Effector memory CD4-positive, alpha-beta T cell (primary cell): Measurements from ENCODE around the gene TEX48.

ENCODE experiments used
- DNase-seq, 3 donors: peaks; one replicate each; pipeline ENCODE4 v3.0.0-alpha.2; 2020
- H3K27ac ChIP-seq: 2 replicates; pipeline ENCODE4 v1.7.0; 2013; ENCODE audit warnings: mild to moderate bottlenecking, low read length, moderate library complexity; ENCODE audit not compliant: insufficient read depth, poor library complexity, severe bottlenecking
- H3K27me3 ChIP-seq: replicated peaks from 2 replicates; pipeline ENCODE4 v1.7.0; 2013; ENCODE audit warnings: mild to moderate bottlenecking, low read length; ENCODE audit not compliant: insufficient read depth, control insufficient read depth, poor library complexity, severe bottlenecking
- H3K36me3 ChIP-seq: 2 replicates; pipeline ENCODE4 v1.7.0; 2013; ENCODE audit warnings: mild to moderate bottlenecking, low read length, moderate library complexity; ENCODE audit not compliant: control insufficient read depth, insufficient read depth
- H3K4me1 ChIP-seq: 2 replicates; pipeline ENCODE4 v1.7.0; 2013; ENCODE audit warnings: low read length, mild to moderate bottlenecking; ENCODE audit not compliant: control insufficient read depth, insufficient read depth, poor library complexity, severe bottlenecking
- H3K4me3 ChIP-seq: 2 replicates; pipeline ENCODE4 v1.7.0; 2013; ENCODE audit warnings: low read length, low read depth, mild to moderate bottlenecking; ENCODE audit not compliant: insufficient read depth, poor library complexity, severe bottlenecking
- H3K9me3 ChIP-seq: 2 replicates; pipeline ENCODE4 v1.7.0; 2013; ENCODE audit warnings: mild to moderate bottlenecking, low read length, moderate library complexity; ENCODE audit not compliant: control insufficient read depth

TEX48 gene

DNA sequence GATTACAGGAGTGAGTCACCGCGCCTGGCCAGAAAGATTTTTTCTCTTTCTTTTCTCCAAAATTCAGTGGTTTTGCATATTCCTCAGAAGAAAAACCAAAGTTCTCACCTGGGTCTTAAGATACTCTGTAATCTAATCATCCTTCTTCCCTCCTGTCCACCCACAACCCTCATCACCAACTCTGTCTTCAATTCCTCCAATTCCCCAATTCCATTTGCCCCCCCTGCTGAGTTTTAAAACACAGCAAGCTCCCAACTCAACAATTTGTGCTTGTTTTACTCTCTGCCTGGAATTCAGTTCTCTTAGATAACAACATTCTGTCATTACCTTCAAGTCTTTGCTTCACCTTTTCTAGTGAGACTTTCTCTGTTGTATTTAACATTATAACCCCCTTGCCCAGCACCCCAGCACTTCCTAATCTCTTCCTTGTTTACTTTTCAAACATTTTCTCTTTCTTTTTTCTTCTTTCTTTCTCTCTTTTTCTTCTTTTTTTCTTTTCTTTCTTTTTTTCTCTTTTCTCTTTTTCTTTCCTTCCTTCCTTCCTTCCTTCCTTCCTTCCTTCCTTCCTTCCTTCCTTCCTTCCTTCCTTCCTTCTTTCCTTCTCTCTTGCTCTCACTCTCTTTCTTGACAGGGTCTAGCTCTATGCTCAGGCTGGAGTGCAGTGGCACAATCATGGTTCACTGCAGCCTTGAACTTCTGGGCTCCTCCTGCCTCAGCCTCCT, 7.8 kb downstream of the TEX48 start:
- H3K27ac ChIP-seq = no peak overlapping the region
- H3K9me3 ChIP-seq = no peaks in the 10 kb centered on the region
- no peak for DNase-seq
- H3K27me3 ChIP-seq = no peaks in the 10 kb centered on the region
- H3K4me1 ChIP-seq = no peaks in the 10 kb centered on the region
- no peak overlapping the region for H3K4me3 ChIP-seq
- H3K36me3 ChIP-seq = no peaks in the 10 kb centered on the region

DNA sequence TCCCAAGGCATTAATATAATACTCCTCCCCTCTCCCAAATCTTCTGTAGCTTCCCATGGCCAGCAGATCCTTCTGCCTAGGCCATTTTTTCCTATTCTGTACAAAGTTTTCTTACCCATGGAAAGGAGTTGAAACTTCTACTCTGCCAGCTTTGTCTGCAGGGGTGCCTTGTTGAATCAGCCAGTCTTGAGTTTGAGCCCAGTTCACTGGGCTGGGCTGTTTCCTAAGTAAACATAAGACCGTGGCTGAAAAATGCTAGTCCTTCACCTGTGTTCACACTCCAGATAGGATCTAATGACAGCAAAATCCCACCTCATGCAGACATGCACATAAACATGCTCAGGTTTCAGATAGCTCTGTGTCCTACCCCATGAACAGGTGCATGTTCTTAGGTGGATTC, 10.4 kb downstream of the TEX48 start:
- H3K36me3 ChIP-seq = no peaks in the 10 kb centered on the region
- no peaks in the 10 kb centered on the region for H3K4me1 ChIP-seq
- H3K27me3 ChIP-seq = no peaks in the 10 kb centered on the region

DNA sequence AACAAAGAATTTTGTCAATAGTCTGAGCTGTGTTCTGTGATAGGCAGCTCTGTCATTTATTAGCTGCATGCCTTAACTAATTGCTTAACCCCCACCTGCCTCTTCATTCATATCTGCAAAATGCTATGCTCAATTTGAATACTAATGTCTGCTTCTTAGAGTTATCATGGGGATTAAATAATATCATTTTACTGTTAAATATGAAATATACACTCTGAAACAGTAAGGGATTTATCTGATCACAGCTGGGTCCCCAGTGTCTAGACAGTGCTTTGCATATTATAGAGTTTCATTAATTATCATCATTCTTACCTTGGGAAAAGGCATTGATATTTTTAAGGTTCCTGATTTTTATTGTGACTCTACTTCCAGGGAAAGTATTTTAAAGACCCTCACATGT, 12.0 kb downstream of the TEX48 start:
- no peaks in the 10 kb centered on the region for H3K27me3 ChIP-seq
- no peaks in the 10 kb centered on the region for H3K4me1 ChIP-seq
- H3K27ac ChIP-seq = no peak overlapping the region
- no peaks in the 10 kb centered on the region for H3K9me3 ChIP-seq
- H3K4me3 ChIP-seq = no peak overlapping the region
- DNase-seq = no peak
- no peaks in the 10 kb centered on the region for H3K36me3 ChIP-seq

More for the DNA sequence above, 10.4 kb downstream of the TEX48 start:
- no peaks in the 10 kb centered on the region for H3K9me3 ChIP-seq
- no peak for DNase-seq
- no peak overlapping the region for H3K4me3 ChIP-seq
- H3K27ac ChIP-seq = no peak overlapping the region

DNA sequence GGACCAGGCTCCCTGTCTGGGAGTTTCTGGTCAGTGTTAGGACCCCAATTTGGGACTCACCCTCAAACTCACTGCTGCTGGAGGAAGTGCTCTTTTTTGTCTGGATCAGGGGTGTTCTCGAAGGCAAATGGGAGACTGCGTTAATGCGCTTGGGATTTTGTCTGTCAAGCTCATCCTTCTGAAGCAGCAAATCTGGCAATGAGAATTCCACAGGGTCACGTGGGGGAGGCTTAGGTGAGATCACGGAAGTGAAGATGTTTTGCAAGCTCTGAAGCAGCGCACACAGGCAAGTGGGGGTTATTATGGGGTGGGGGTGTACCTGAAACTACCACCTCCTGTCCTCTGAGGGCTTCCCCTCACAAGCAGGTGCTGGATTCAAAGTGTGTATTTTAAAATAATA, 13.8 kb downstream of the TEX48 start:
- H3K27me3 ChIP-seq = no peaks in the 10 kb centered on the region
- no peak for DNase-seq
- H3K9me3 ChIP-seq = no peaks in the 10 kb centered on the region
- no peak overlapping the region for H3K4me3 ChIP-seq
- no peaks in the 10 kb centered on the region for H3K36me3 ChIP-seq
- H3K4me1 ChIP-seq = no peaks in the 10 kb centered on the region
- no peak overlapping the region for H3K27ac ChIP-seq

DNA sequence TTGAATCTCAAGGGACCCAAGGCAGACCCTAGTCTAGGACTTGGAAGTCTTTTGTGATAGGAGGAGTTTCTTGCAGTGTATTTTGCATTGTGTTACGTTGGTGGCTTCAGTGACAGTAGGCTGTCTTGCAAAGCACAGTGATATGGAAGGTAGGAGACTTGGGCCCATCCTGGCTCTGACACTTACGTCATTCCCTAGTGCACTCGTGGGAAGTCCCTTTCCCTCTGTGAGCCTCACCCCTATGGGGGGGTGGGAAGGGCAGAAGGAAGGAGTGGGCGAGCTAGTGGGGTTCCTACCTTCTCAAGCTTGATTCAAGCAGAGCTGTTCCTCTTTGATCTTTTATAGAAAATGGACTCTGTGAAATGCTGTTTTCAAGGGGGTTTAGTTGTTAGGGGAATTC, 15.1 kb downstream of the TEX48 start:
- Histone ChIP-seq H3K4me3 (no peak overlapping the region), H3K27ac (no peak overlapping the region), H3K27me3 (no peaks in the 10 kb centered on the region), H3K4me1 (no peaks in the 10 kb centered on the region), H3K9me3 (no peaks in the 10 kb centered on the region), H3K36me3 (no peaks in the 10 kb centered on the region)
- no peak for DNase-seq

DNA sequence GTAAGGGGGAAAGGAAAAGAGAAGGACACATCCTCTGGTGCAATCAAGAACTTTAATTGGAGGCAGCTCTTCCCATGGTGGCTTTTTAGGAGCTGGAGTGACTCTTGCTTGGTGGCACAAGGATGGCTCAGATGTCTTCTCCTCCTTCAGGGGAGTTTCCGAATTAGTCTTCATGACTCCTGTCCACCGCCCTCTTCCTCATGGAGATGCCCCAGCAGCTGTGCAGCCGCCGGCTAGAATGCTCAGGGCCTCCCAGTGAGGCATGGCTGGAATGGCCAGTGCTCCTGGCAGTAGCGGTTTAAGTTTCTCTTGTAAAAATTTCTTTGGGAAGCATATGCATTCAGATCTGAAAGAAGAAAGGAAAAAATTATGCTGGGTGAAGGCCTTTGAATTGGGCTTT, 15.6 kb downstream of the TEX48 start:
- Histone ChIP-seq H3K4me1 (no peaks in the 10 kb centered on the region), H3K27ac (no peak overlapping the region), H3K4me3 (no peak overlapping the region), H3K36me3 (no peaks in the 10 kb centered on the region), H3K27me3 (no peaks in the 10 kb centered on the region), H3K9me3 (no peaks in the 10 kb centered on the region)
- no peak for DNase-seq

DNA sequence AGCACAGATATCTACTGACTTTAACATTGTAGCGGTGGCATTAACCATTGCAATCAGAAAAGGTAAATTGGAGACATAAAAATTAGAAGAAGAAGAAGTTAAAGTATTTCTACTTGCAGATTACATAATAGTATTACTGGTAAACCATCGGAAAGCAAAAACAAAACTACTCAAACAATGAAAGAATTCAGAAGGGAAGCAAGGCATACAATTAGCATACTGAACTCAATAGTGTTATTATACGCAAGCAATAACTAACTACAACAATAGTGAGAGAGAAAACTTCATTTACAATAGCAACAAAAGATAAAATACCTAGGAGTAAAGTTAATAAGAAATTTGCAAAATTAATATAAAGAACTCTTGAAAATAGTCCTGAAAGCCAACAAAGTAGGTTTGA, 17.8 kb downstream of the TEX48 start:
- DNase-seq = no peak
- Histone ChIP-seq H3K4me3 (no peak overlapping the region), H3K9me3 (no peaks in the 10 kb centered on the region), H3K27me3 (no peaks in the 10 kb centered on the region), H3K27ac (no peak overlapping the region), H3K36me3 (no peaks in the 10 kb centered on the region), H3K4me1 (no peaks in the 10 kb centered on the region)

DNA sequence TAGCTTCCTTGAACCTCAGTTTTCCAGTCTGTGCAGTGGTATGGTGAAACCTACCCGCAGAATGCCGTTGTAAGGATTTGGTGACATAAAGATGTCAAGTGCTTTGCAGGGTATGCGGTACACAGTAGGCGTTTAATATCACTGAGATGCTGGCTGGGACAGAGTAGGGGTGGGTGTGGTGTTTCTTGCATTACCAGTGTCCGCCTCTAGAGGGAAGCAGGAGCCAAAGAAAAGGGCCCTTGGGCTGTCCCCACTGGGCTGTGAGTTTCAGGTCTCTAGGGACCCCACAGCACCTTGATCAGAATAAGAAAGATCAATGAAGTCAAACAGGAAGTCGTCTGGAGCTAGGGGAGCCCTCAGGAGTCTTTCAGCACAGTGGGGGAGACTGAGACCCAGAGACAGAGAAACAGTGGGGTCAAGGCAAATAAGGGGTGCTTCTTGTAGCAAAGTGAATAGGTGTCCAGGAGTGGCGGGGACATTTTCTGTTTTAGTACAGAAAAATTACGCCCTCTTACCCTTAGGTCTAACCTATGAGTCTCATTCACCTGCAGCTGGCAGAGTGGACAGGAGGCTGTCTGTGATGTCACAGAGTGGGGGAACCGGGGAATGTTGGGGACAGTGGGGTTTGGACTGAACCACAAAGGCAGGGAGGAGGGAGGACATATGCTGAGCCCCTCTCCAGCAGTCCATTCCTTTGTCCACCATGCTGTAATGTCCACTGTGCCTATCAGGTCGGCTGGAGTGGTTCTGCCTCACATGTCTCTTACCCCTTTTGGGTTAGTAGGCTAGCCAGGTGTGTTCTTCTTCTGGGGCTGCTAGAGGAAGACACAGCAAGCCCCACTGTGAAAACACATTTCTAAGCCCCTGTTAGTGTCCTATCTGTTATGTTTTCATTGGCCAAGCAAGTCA, 19.7 kb downstream of the TEX48 start:
- Histone ChIP-seq H3K27me3 (no peaks in the 10 kb centered on the region), H3K36me3 (no peaks in the 10 kb centered on the region)
- peak; percentile 28 to 39 (median 31) for DNase-seq

DNA sequence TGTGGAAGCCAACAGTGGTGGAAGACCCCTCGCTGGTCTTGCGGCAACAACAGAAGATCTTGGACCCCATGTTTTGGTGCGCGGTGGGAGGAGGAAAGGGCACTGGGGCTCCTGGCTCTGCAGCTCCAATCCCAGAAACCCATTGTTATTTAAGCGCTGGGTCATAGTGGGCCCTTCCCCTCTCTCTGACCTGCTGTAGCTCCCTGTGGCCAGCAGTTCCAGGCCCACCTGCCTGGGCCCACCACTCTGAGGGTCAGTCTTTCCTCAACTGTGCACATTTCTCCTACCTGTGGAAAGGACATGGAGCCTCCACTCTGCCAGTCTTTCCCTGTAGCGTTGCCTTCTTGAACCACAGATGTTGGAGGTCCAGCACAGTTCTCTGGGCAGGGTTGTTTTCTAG, 24.3 kb downstream of the TEX48 start, which contains the start of gene TEX53:
Gene TEX53, minus strand, starts transcription at position 101 of the 400 bp plus-strand sequence. Its CDS starts 31 bp downstream, at position 70.
- Histone ChIP-seq H3K4me1 (peaks cover 7% of the 10 kb centered on the region), H3K27ac (no peak within 1 kb of the TSS), H3K27me3 (no peaks in the 10 kb centered on the region), H3K9me3 (no peaks in the 10 kb centered on the region), H3K4me3 (no peak within 1 kb of the TSS), H3K36me3 (no peaks in the 10 kb centered on the region)
- no peak for DNase-seq

More for the DNA sequence above, 19.7 kb downstream of the TEX48 start:
- Histone ChIP-seq H3K4me3 (no peak overlapping the region), H3K4me1 (no peaks in the 10 kb centered on the region), H3K9me3 (no peaks in the 10 kb centered on the region), H3K27ac (no peak overlapping the region)

DNA sequence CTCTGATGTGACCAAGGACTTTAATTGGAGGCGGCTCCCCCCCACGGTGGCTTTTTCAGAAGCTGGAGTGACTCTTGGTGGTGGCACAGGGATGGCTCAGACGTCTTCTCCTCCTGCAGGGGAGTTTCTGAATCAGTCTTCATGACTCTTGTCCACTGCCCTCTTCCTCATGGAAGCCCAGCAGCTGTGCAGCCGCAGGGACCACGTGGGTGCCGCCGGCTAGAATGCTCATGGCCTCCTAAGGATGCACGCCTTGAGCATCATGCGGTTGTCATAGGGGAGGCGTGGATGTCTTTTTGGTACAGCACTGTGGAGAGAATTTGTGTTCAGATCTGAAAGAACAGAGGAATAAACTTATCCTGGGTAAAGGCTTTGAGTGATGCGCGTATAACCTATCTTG, 25.7 kb downstream of the TEX48 start:
- Histone ChIP-seq H3K9me3 (no peaks in the 10 kb centered on the region), H3K4me3 (no peak overlapping the region), H3K4me1 (peaks cover 7% of the 10 kb centered on the region), H3K27ac (no peak overlapping the region), H3K27me3 (no peaks in the 10 kb centered on the region), H3K36me3 (no peaks in the 10 kb centered on the region)
- DNase-seq = no peak
